HG03521 (cell line): ENCODE measurements around the gene LRRC73.
A peak's percentile ranks its signal among the peaks of the same experiment; 100 is the strongest.

ENCODE experiments used
- ATAC-seq: cut with Tn5 transposase; IDR thresholded peaks from one replicate; pipeline ENCODE4 v1.9.1; 2021; ENCODE audit warnings: mild to moderate bottlenecking, moderate library complexity; ENCODE audit not compliant: unreplicated experiment

The LRRC73 gene

GRCh38 chr6:43493833-43494232, 16.3 kb downstream of the LRRC73 start:
- no peak for ATAC-seq

GRCh38 chr6:43493230-43493629, 16.9 kb downstream of the LRRC73 start:
- ATAC-seq = no peak

GRCh38 chr6:43492673-43493072, 17.5 kb downstream of the LRRC73 start:
- ATAC-seq = no peak

- no peak for ATAC-seq
These were observed 18.1 kb downstream of the LRRC73 start for GRCh38 chr6:43491750-43492661.

- no peak for ATAC-seq
These were observed 19.6 kb downstream of the LRRC73 start for GRCh38 chr6:43490523-43490939.

- ATAC-seq = no peak
These were observed 20.7 kb downstream of the LRRC73 start for GRCh38 chr6:43489277-43490072.

GRCh38 chr6:43488667-43489276, 21.4 kb downstream of the LRRC73 start:
- ATAC-seq = no peak

GRCh38 chr6:43481591-43482236, 28.4 kb downstream of the LRRC73 start:
- ATAC-seq = no peak

GRCh38 chr6:43481075-43481474, 29.1 kb downstream of the LRRC73 start:
- ATAC-seq = no peak

- ATAC-seq = no peak
These were observed 32.2 kb downstream of the LRRC73 start for GRCh38 chr6:43478008-43478372.

- peak; percentile 99 for ATAC-seq
These were observed 32.7 kb downstream of the LRRC73 start, which contains the start of gene TJAP1 for GRCh38 chr6:43477235-43478007. TSS of gene TJAP1 (plus strand) at chr6:43477570. CDS start at chr6:43499002, 21,432 bp downstream.

GRCh38 chr6:43476746-43477145, 33.4 kb downstream of the LRRC73 start:
- ATAC-seq = no peak

- no peak for ATAC-seq
These were observed 34.6 kb downstream of the LRRC73 start for GRCh38 chr6:43475516-43475915.

GRCh38 chr6:43472515-43472914, 37.6 kb downstream of the LRRC73 start:
- no peak for ATAC-seq

- no peak for ATAC-seq
These were observed 38.7 kb downstream of the LRRC73 start for GRCh38 chr6:43471399-43471798.

GRCh38 chr6:43469947-43470346, 40.2 kb downstream of the LRRC73 start:
- ATAC-seq = no peak

- ATAC-seq = no peak
These were observed 41.1 kb downstream of the LRRC73 start for GRCh38 chr6:43468748-43469681.

GRCh38 chr6:43468240-43468639, 41.9 kb downstream of the LRRC73 start:
- ATAC-seq = no peak

GRCh38 chr6:43467752-43468151, 42.4 kb downstream of the LRRC73 start:
- ATAC-seq = no peak
